PC-3 (cell line): ENCODE data around the gene SUGP1. TPM values are rescaled to one million over a fixed set of nuclear protein-coding genes. Genes with fewer than 3 reads are reported as not detected.

Experiments
- ATAC-seq: fragments of 200-7000 bp; cut with Tn5 transposase; 2 replicates; pipeline ENCODE4 v1.9.1; 2020; ENCODE audit warnings: mild to moderate bottlenecking, moderate library complexity
- BruUV-seq: library from RNA; stranded (reverse); fragments of 400-500 nt; replicated peaks from 2 replicates; lab custom pipeline; 2021; lab: Mats Ljungman, UMichigan
- CTCF ChIA-PET: fragments of 300-600 bp; sonication (Branson Sonifier 250); formaldehyde crosslinking; loops from one replicate; lab custom pipeline; 2022; ENCODE audit warnings: antibody characterized with exemption; lab: Charles Lee
- POLR2A ChIA-PET: fragments of 300-600 bp; sonication (Branson Sonifier 250); formaldehyde crosslinking; loops from one replicate; lab custom pipeline; 2022; ENCODE audit warnings: antibody characterized with exemption; ENCODE audit not compliant: unreplicated experiment; lab: Charles Lee
- DNase-seq: peaks from one replicate; pipeline ENCODE4 v3.0.0-alpha.2; 2015
- H2AFZ ChIP-seq: fragments of 300-600 bp; sonication (generic); 2 replicates; pipeline ENCODE4 v1.6.0; 2016; ENCODE audit warnings: antibody characterized with exemption, low read length
- H3F3A ChIP-seq: fragments of 300-600 bp; sonication (generic); one replicate; pipeline ENCODE4 v1.6.0; 2017; ENCODE audit warnings: antibody characterized with exemption, low read length, control low read depth, mild to moderate bottlenecking; ENCODE audit not compliant: unreplicated experiment
- H3K27ac ChIP-seq: fragments of 300-600 bp; sonication (generic); 2 replicates; pipeline ENCODE4 v1.5.1; 2016; ENCODE audit warnings: mild to moderate bottlenecking, low read length
- H3K27me3 ChIP-seq: fragments of 300-600 bp; sonication (generic); 2 replicates; pipeline ENCODE4 v1.6.1; 2016; ENCODE audit warnings: low read length, mixed read lengths
- H3K36me3 ChIP-seq: fragments of 300-600 bp; sonication (generic); 2 replicates; pipeline ENCODE4 v1.6.1; 2016; ENCODE audit warnings: low read depth, mixed run types, low read length, mixed read lengths
- H3K4me1 ChIP-seq: fragments of 300-600 bp; sonication (generic); 2 replicates; pipeline ENCODE4 v1.5.1; 2016; ENCODE audit warnings: low read length; ENCODE audit not compliant: insufficient read depth
- H3K4me2 ChIP-seq: fragments of 300-600 bp; sonication (generic); 2 replicates; pipeline ENCODE4 v1.6.0; 2016; ENCODE audit warnings: low read length
- H3K4me3 ChIP-seq: fragments of 300-600 bp; sonication (generic); 2 replicates; pipeline ENCODE4 v1.5.1; 2016; ENCODE audit warnings: mild to moderate bottlenecking, low read length, mixed read lengths
- H3K79me2 ChIP-seq: fragments of 300-600 bp; sonication (generic); 2 replicates; pipeline ENCODE4 v1.6.1; 2017; ENCODE audit warnings: low read length, mixed read lengths
- H3K9ac ChIP-seq: fragments of 300-600 bp; sonication (generic); 2 replicates; pipeline ENCODE4 v1.6.0; 2016; ENCODE audit warnings: mild to moderate bottlenecking, low read length
- H3K9me2 ChIP-seq: fragments of 300-600 bp; sonication (generic); replicated peaks from 2 replicates; pipeline ENCODE4 v1.6.1; 2016; ENCODE audit warnings: mixed run types, low read length, mixed read lengths
- H3K9me3 ChIP-seq: fragments of 300-600 bp; sonication (generic); 2 replicates; pipeline ENCODE4 v1.6.1; 2016; ENCODE audit warnings: low read length, mixed read lengths
- H4K20me1 ChIP-seq: fragments of 300-600 bp; sonication (generic); 2 replicates; pipeline ENCODE4 v1.6.1; 2016; ENCODE audit warnings: low read length, mixed read lengths
- CTCF ChIP-seq: fragments of 300-600 bp; sonication (generic); conservative IDR thresholded peaks from 2 replicates; pipeline ENCODE4 v1.5.1; 2017; ENCODE audit warnings: antibody characterized with exemption, low read depth, mild to moderate bottlenecking, low read length
- EZH2 ChIP-seq: fragments of 300-600 bp; sonication (generic); IDR thresholded peaks from one replicate; pipeline ENCODE4 v1.6.1; 2017; ENCODE audit warnings: antibody characterized with exemption, mild to moderate bottlenecking, low read length; ENCODE audit not compliant: unreplicated experiment
- EZH2phosphoT487 ChIP-seq: fragments of 300-600 bp; sonication (generic); IDR thresholded peaks from 2 replicates; pipeline ENCODE4 v1.6.1; 2018; ENCODE audit warnings: mild to moderate bottlenecking, antibody characterized with exemption, low read length, borderline replicate concordance
- intact Hi-C: fragments of 100-400 bp; cut with micrococcal nuclease; formaldehyde crosslinking; loops from 2 replicates; pipeline ENCODE4 v1.9.0; 2023
- total RNA-seq: library from RNA; depleted of rRNA; stranded (reverse); fragments of >200 nt; gene quantifications from 2 replicates; pipeline ENCODE4 v1.2.3, GENCODE V29; 2014

Gene SUGP1
- total RNA-seq, 1 experiment from 2014 or later, result 42.1 TPM

GRCh38 chr19:19274716-19275565 lies 45.4 kb downstream of the SUGP1 start:
- no peak overlapping the region for H2AFZ ChIP-seq
- H3K9me2 ChIP-seq, result no peaks in the 10 kb centered on the region
- no peak overlapping the region for H3K4me3 ChIP-seq
- POLR2A ChIA-PET, result no interaction called here
- H4K20me1 ChIP-seq, result no peaks in the 10 kb centered on the region
- no peaks in the 10 kb centered on the region for H3F3A ChIP-seq
- no peaks in the 10 kb centered on the region for H3K9me3 ChIP-seq
- no peak overlapping the region for H3K4me2 ChIP-seq
- CTCF ChIA-PET, result no interaction called here
- H3K79me2 ChIP-seq, result no peaks in the 10 kb centered on the region
- no peaks in the 10 kb centered on the region for H3K4me1 ChIP-seq
- no peaks in the 10 kb centered on the region for H3K27me3 ChIP-seq
- H3K27ac ChIP-seq, result no peak overlapping the region
- intact Hi-C loops, result no loop called here
- DNase-seq (no peak), ATAC-seq (no peak; the same call in 1 of the 2 replicates)
- H3K9ac ChIP-seq, result no peak overlapping the region
- peaks cover 11% of the 10 kb centered on the region for H3K36me3 ChIP-seq
- no TSS peak for BruUV-seq
- no peak for TF ChIP-seq EZH2

- Histone ChIP-seq H3K9ac (no peak overlapping the region), H3K4me1 (no peaks in the 10 kb centered on the region), H3F3A (no peaks in the 10 kb centered on the region), H3K79me2 (no peaks in the 10 kb centered on the region), H3K9me3 (no peaks in the 10 kb centered on the region), H3K4me3 (no peak overlapping the region), H2AFZ (no peak overlapping the region), H3K4me2 (no peak overlapping the region), H4K20me1 (no peaks in the 10 kb centered on the region), H3K9me2 (no peaks in the 10 kb centered on the region), H3K27ac (no peak overlapping the region), H3K27me3 (no peaks in the 10 kb centered on the region), H3K36me3 (peaks cover 6% of the 10 kb centered on the region; the same call in 1 of the 2 replicates)
- ChIA-PET POLR2A (no interaction called here), CTCF (no interaction called here)
- TF ChIP-seq EZH2 (no peak), EZH2phosphoT487 (no peak), CTCF (no peak)
- ATAC-seq (no peak), DNase-seq (no peak)
- BruUV-seq, result no TSS peak
- intact Hi-C loops, result no loop called here
These were observed 46.2 kb downstream of the SUGP1 start for GRCh38 chr19:19274146-19274545.

GRCh38 chr19:19271828-19272599 lies 48.3 kb downstream of the SUGP1 start:
- Histone ChIP-seq H3K27me3 (no peaks in the 10 kb centered on the region), H3K36me3 (peaks cover 5% of the 10 kb centered on the region; the same call in 1 of the 2 replicates), H2AFZ (no peak overlapping the region), H3K4me1 (no peaks in the 10 kb centered on the region), H3K27ac (no peak overlapping the region), H3K79me2 (no peaks in the 10 kb centered on the region), H3K9me2 (no peaks in the 10 kb centered on the region), H3F3A (no peaks in the 10 kb centered on the region), H4K20me1 (no peaks in the 10 kb centered on the region), H3K9me3 (no peaks in the 10 kb centered on the region), H3K4me3 (no peak overlapping the region), H3K9ac (no peak overlapping the region), H3K4me2 (no peak overlapping the region)
- ChIA-PET CTCF (no interaction called here), POLR2A (no interaction called here)
- intact Hi-C loops, result no loop called here
- DNase-seq (no peak), ATAC-seq (no peak)
- TF ChIP-seq EZH2phosphoT487 (no peak), CTCF (no peak), EZH2 (no peak)
- BruUV-seq, result no TSS peak
